OCI-LY3 (cell line): ENCODE results near the gene NUP62.

ENCODE experiments used
- EZH2phosphoT487 ChIP-seq: fragments of 200-600 bp; shearing (Covaris generic); IDR thresholded peaks from 2 replicates; pipeline ENCODE4 v1.6.1; 2018; ENCODE audit warnings: antibody characterized with exemption, mixed run types, low read depth
- TF ChIP-seq, protein P1 (sequence below): fragments of 200-600, 300-600 bp; sonication (generic); IDR thresholded peaks from 2 replicates; pipeline ENCODE4 v1.5.1; 2014; ENCODE audit warnings: antibody characterized with exemption, low read length, low read depth

GRCh38 chr19:49876422-49877019, 52.8 kb downstream of the NUP62 start:
- TF ChIP-seq, protein P1, sequence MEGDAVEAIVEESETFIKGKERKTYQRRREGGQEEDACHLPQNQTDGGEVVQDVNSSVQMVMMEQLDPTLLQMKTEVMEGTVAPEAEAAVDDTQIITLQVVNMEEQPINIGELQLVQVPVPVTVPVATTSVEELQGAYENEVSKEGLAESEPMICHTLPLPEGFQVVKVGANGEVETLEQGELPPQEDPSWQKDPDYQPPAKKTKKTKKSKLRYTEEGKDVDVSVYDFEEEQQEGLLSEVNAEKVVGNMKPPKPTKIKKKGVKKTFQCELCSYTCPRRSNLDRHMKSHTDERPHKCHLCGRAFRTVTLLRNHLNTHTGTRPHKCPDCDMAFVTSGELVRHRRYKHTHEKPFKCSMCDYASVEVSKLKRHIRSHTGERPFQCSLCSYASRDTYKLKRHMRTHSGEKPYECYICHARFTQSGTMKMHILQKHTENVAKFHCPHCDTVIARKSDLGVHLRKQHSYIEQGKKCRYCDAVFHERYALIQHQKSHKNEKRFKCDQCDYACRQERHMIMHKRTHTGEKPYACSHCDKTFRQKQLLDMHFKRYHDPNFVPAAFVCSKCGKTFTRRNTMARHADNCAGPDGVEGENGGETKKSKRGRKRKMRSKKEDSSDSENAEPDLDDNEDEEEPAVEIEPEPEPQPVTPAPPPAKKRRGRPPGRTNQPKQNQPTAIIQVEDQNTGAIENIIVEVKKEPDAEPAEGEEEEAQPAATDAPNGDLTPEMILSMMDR = no peak
- TF ChIP-seq EZH2phosphoT487 = no peak
